ENCODE results near the gene SETD7. TPM values are rescaled to one million over a fixed set of nuclear protein-coding genes. Genes with fewer than 3 reads are reported as not detected.
"Not testable (repeated sequence)": the region's sequence is repeated elsewhere in the genome, so short reads cannot be mapped to it uniquely, and the experiment has no call there.

The SETD7 gene
- total RNA-seq, 1 experiment from 2014 or later: 23.0 TPM

GRCh38 chr4:139447078-139447477 is 108.9 kb downstream of the SETD7 start:
- not testable (repeated sequence) for H3K36me3 ChIP-seq, H3K27me3 ChIP-seq, H3K9me3 ChIP-seq, H3K4me3 ChIP-seq, DNase-seq

Other genes starting within 250 kb of the SETD7 start
- gene RAB33B, start 102.1 kb downstream of the SETD7 start, total RNA-seq (2014; rRNA removed; shearing (Covaris generic); ENCODE audit: low replicate concordance): 5.1 and 6.1 TPM in 2 replicates
- gene MGST2, start 109.6 kb upstream of the SETD7 start, total RNA-seq (2014; rRNA removed; shearing (Covaris generic); ENCODE audit: low replicate concordance): 2.3 and 10.5 TPM in 2 replicates